CD4-positive, alpha-beta memory T cell (primary cell): ENCODE measurements around the gene PELO. TPM values are rescaled to one million over a fixed set of nuclear protein-coding genes. Genes with fewer than 3 reads are reported as not detected.

Source experiments
- polyA plus RNA-seq, 2 donors: library from polyadenylated mRNA; unstranded; fragments of 300-500 nt; fragmentation: Illumina TruSeq; gene quantifications; one replicate each; pipeline ENCODE4 v1.2.3, GENCODE V29; 2021
- total RNA-seq, 2 experiments: library from RNA; stranded (reverse); gene quantifications; one replicate each; pipeline ENCODE4 v1.2.3, GENCODE V29; 2021

Gene PELO
- total and polyA plus RNA-seq, 4 experiments from 2014 or later = 5.7 to 12.4 (median 10.1) TPM

Other genes with a start within 250 kb of the PELO start
- gene ITGA1, start within 50 bp of the PELO start, total RNA-seq = 1 to 10 TPM; 4.2 to 5.8 TPM
- 1 to 10 TPM; 1.9 to 5.5 TPM for gene ITGA1, start within 50 bp of the PELO start, polyA plus RNA-seq
- 1 to 10 TPM; 1.4 to 1.6 TPM for gene ITGA2, start 201.4 kb downstream of the PELO start, total RNA-seq
- gene ITGA2, start 201.4 kb downstream of the PELO start, polyA plus RNA-seq = under 1 TPM; 0.30 to 0.47 TPM